AG04450 (cell line): Measurements from ENCODE around the gene EHBP1L1. TPM values are rescaled to one million over a fixed set of nuclear protein-coding genes. Genes with fewer than 3 reads are reported as not detected.
A peak's percentile ranks its signal among the peaks of the same experiment; 100 is the strongest.

Experiments used
- CTCF ChIA-PET: fragments of 300-600, 350-600 bp; formaldehyde crosslinking; extraction: SDS; loops from one replicate; lab custom pipeline; 2022; ENCODE audit warnings: antibody characterized with exemption, inconsistent platforms; lab: Charles Lee
- POLR2A ChIA-PET: fragments of 350-600 bp; formaldehyde crosslinking; extraction: SDS; loops from one replicate; lab custom pipeline; 2021; ENCODE audit warnings: antibody characterized with exemption, inconsistent platforms; lab: Yijun Ruan, JAX
- DNase-seq: peaks from one replicate; pipeline ENCODE4 v3.0.0-alpha.2; 2011; ENCODE audit warnings: low read depth, low spot score
- H3K27ac ChIP-seq: one replicate; pipeline ENCODE4 v1.5.1; 2012; ENCODE audit warnings: low read depth, low read length, control low read depth
- H3K27me3 ChIP-seq: one replicate; pipeline ENCODE4 v1.6.0; 2012; ENCODE audit warnings: low read length; ENCODE audit not compliant: control insufficient read depth, insufficient read depth
- H3K4me3 ChIP-seq: 2 replicates; pipeline ENCODE4 v1.5.1; 2011; ENCODE audit warnings: mild to moderate bottlenecking, low read depth, low read length, control low read depth
- H3K9me3 ChIP-seq: 2 replicates; pipeline ENCODE4 v1.5.1; 2012; ENCODE audit warnings: low read length; ENCODE audit not compliant: control insufficient read depth, insufficient read depth
- CTCF ChIP-seq: IDR thresholded peaks from 2 replicates; pipeline ENCODE4 v1.5.1; 2011; ENCODE audit warnings: low read depth, low read length, control low read depth, inconsistent platforms
- polyA plus RNA-seq: library from polyadenylated mRNA; depleted of rRNA; stranded (reverse); fragments of >200 nt; gene quantifications from 2 replicates; pipeline ENCODE4 v1.2.3, GENCODE V29; 2011

Gene EHBP1L1
- polyA plus RNA-seq, 1 experiment, result 11.3 TPM

DNA sequence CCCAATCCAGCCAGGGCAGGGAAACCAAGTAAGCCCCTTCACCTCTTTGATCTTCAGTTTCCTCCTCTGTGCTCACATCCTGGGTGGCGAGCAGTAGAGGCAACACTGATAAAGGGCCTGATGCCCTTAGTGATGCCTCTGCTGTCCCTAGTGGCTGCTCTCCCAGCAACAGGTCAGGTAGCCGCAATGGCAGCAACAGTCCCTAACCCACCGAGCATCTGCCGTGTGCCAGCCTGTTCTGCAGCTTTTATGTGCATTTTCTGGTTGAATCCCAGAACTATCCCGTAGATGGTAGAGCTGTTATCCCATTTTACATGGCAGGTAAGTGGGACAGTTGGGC is 45.7 kb upstream of the EHBP1L1 start:
- TF ChIP-seq CTCF, result peak; percentile 36
- Histone ChIP-seq H3K9me3 (no peaks in the 10 kb centered on the region), H3K27ac (no peak overlapping the region), H3K4me3 (no peak overlapping the region), H3K27me3 (no peaks in the 10 kb centered on the region)
- ChIA-PET POLR2A (interaction anchor here (0.6 kb wide), 1 partner anchor 161 kb away, joined by 3 read pairs; no protein-coding TSS in a partner anchor), CTCF (interaction anchor here (1.6 to 1.8 kb wide), 2 partner anchors 11 to 64 kb away, joined by 5 to 11 read pairs; no protein-coding TSS in a partner anchor)
- DNase-seq, result no peak

GRCh38 chr11:65532388-65533064 is 43.3 kb upstream of the EHBP1L1 start:
- no peak for DNase-seq
- no peaks in the 10 kb centered on the region for H3K27me3 ChIP-seq
- no peak for TF ChIP-seq CTCF
- CTCF ChIA-PET, result no interaction called here
- POLR2A ChIA-PET, result interaction anchor here (2.0 kb wide), 1 partner anchor 8 kb away, joined by 6 read pairs; the partner anchor contains the start of gene SCYL1
- H3K27ac ChIP-seq, result no peak overlapping the region
- H3K9me3 ChIP-seq, result no peaks in the 10 kb centered on the region
- no peak overlapping the region for H3K4me3 ChIP-seq

- H3K27ac ChIP-seq, result no peak overlapping the region
- CTCF ChIA-PET, result interaction anchor here (0.6 kb wide), 1 partner anchor 103 kb away, joined by 3 read pairs; the partner anchor contains the start of gene SIPA1
- H3K27me3 ChIP-seq, result no peaks in the 10 kb centered on the region
- H3K4me3 ChIP-seq, result no peak overlapping the region
- POLR2A ChIA-PET, result interaction anchor here (0.8 kb wide), 1 partner anchor 27 kb away, joined by 3 read pairs; no protein-coding TSS in a partner anchor
- peaks cover 5% of the 10 kb centered on the region; the same call in 1 of the 2 replicates for H3K9me3 ChIP-seq
- no peak for TF ChIP-seq CTCF
- no peak for DNase-seq
These were observed 40.8 kb upstream of the EHBP1L1 start for GRCh38 chr11:65535102-65535501.

- no peaks in the 10 kb centered on the region for H3K27me3 ChIP-seq
- ChIA-PET POLR2A (interaction anchor here (0.6 to 1.0 kb wide), 5 partner anchors 12 to 82 kb away, joined by 3 to 7 read pairs (median 4); partner anchors contain the start of genes FAM89B, PCNX3 and SCYL1), CTCF (interaction anchor here (1.3 kb wide), 1 partner anchor 57 kb away, joined by 4 read pairs; no protein-coding TSS in a partner anchor)
These were observed 39.2 kb upstream of the EHBP1L1 start for GRCh38 chr11:65536412-65537295.

More at GRCh38 chr11:65536412-65537295, 39.2 kb upstream of the EHBP1L1 start:
- Histone ChIP-seq H3K9me3 (peaks cover 5% of the 10 kb centered on the region; the same call in 1 of the 2 replicates), H3K27ac (no peak overlapping the region), H3K4me3 (no peak overlapping the region)
- no peak for TF ChIP-seq CTCF
- DNase-seq, result no peak
